Measurements from ENCODE around the gene CKLF. TPM values are rescaled to one million over a fixed set of nuclear protein-coding genes. Genes with fewer than 3 reads are reported as not detected.

Gene CKLF
- 21.2 and 36.3 TPM in 2 replicates for total RNA-seq (ENCODE audit: low replicate concordance)
- long read RNA-seq, partial matches to known transcripts = 0 of 5 reads
- long read RNA-seq, other reads (novel, unspliced or antisense) = 0 of 5 reads

GRCh38 chr16:66552286-66553177 is at the start of gene CKLF:
Gene CKLF (plus strand): TSS chr16:66552576. CDS start chr16:66552716, 140 bp downstream.
- peaks cover 24% of the 10 kb centered on the region for H3K36me3 Mint-ChIP-seq
- H3K9me3 Mint-ChIP-seq = peaks cover 4% of the 10 kb centered on the region
- DNase-seq (ENCODE audit: extremely low spot score, unreplicated experiment) = peak; percentile 93
- H3K4me1 Mint-ChIP-seq (ENCODE audit: unreplicated experiment) = peaks cover 58% of the 10 kb centered on the region
- peak within 1 kb of the TSS; percentile 94 for H3K4me3 Mint-ChIP-seq
- no peak for TF ChIP-seq CTCF (conservative IDR thresholded peaks at IDR 0.05)
- peak within 1 kb of the TSS; percentile 88 for H3K27ac Mint-ChIP-seq
- H3K27me3 Mint-ChIP-seq = no peaks in the 10 kb centered on the region

GRCh38 chr16:66503030-66503429 is 49.3 kb upstream of the CKLF start:
- H3K4me1 Mint-ChIP-seq (ENCODE audit: unreplicated experiment) = peaks cover 5% of the 10 kb centered on the region
- H3K4me3 Mint-ChIP-seq = no peak overlapping the region
- H3K36me3 Mint-ChIP-seq = peaks cover 6% of the 10 kb centered on the region
- peak overlapping the region; percentile 5 for H3K27ac Mint-ChIP-seq
- H3K9me3 Mint-ChIP-seq = no peaks in the 10 kb centered on the region
- no peak for DNase-seq (ENCODE audit: extremely low spot score, unreplicated experiment)
- H3K27me3 Mint-ChIP-seq = no peaks in the 10 kb centered on the region
- no peak for TF ChIP-seq CTCF (conservative IDR thresholded peaks at IDR 0.05)

GRCh38 chr16:66503612-66504011 is 48.8 kb upstream of the CKLF start:
- peaks cover 9% of the 10 kb centered on the region for H3K36me3 Mint-ChIP-seq
- no peak overlapping the region for H3K4me3 Mint-ChIP-seq
- no peaks in the 10 kb centered on the region for H3K9me3 Mint-ChIP-seq
- no peaks in the 10 kb centered on the region for H3K27me3 Mint-ChIP-seq
- no peak for TF ChIP-seq CTCF (conservative IDR thresholded peaks at IDR 0.05)
- H3K27ac Mint-ChIP-seq = peak overlapping the region; percentile 5
- no peak for DNase-seq (ENCODE audit: extremely low spot score, unreplicated experiment)
- H3K4me1 Mint-ChIP-seq (ENCODE audit: unreplicated experiment) = peaks cover 5% of the 10 kb centered on the region

- Mint-ChIP-seq H3K27me3 (no peaks in the 10 kb centered on the region), H3K27ac (peak overlapping the region; percentile 91), H3K36me3 (peaks cover 9% of the 10 kb centered on the region), H3K4me3 (no peak overlapping the region), H3K9me3 (no peaks in the 10 kb centered on the region), H3K4me1 (ENCODE audit: unreplicated experiment) (peaks cover 15% of the 10 kb centered on the region)
- no peak for TF ChIP-seq CTCF (conservative IDR thresholded peaks at IDR 0.05)
- no peak for DNase-seq (ENCODE audit: extremely low spot score, unreplicated experiment)
Measured at GRCh38 chr16:66507731-66508239, 44.6 kb upstream of the CKLF start.

GRCh38 chr16:66508248-66508913 is 44.0 kb upstream of the CKLF start:
- Mint-ChIP-seq H3K9me3 (no peaks in the 10 kb centered on the region), H3K27me3 (no peaks in the 10 kb centered on the region), H3K36me3 (peaks cover 9% of the 10 kb centered on the region), H3K4me3 (peak overlapping the region; percentile 20), H3K4me1 (ENCODE audit: unreplicated experiment) (peaks cover 15% of the 10 kb centered on the region), H3K27ac (peak overlapping the region; percentile 91)
- TF ChIP-seq CTCF (conservative IDR thresholded peaks at IDR 0.05) = no peak
- DNase-seq (ENCODE audit: extremely low spot score, unreplicated experiment) = no peak

Data from type B pancreatic cell (in vitro differentiated cells).